ENCODE measurements around the gene KSR2. TPM values are rescaled to one million over a fixed set of nuclear protein-coding genes. Genes with fewer than 3 reads are reported as not detected.

KSR2 gene
- total RNA-seq (1 to 10 TPM in 1 of 4 donors, under 1 TPM in 3; under 0.01 to 1.1 (median 0.38) TPM), polyA plus RNA-seq (under 1 TPM; under 0.01 to 0.58 (median 0.46) TPM)

DNA sequence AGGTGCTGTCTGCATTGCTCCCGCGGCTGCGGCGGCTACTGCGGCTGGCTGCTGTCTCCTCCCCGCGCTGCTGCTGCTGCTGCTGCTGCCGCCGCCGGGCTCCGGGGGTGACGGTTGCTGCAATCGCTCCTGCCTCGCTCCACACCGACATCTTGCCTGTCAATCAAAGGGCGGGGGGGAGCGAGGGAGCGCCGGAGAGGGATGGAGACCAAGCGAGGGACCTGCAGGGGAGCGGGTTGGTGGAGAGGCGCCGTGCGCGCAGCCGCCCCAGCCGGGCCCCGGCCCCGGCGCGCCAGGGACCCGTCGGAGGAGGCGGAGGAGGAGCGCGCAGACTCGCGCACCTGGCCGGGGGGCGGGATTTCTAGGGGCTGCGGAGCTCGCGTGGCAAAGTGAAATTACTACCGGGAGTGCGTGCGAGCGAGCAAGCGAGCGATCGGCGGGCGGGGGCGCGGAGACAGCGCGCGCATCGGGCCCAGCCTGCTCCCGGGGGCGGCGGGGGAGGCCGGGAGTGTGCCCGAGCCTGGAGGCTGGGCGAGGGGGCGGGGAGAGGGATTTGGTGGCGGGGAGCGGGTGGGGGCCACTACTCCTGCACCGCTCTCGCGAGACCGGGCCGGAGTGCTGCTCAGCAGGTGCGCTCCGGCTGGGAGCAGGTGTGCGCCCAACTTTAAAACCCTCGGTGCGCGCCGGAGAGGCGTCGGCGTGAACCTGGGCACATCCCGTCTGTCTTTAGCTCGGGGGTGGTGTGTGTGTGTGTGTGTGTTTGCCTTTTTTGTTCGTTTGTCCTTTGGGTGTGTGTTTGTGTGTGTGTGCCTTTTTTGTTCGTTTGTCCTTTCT lies at the start of gene KSR2:
Gene KSR2 (minus strand): TSS at position 165 of the 834 bp plus-strand sequence. CDS start 735 bp downstream, outside the sequence.
- no peak within 1 kb of the TSS for H3K27ac ChIP-seq
- peaks cover 6 to 41% (median 29%) of the 10 kb centered on the region in 3 donors for H3K27me3 ChIP-seq
- 1% methylated on average over 86 of the region's 86 CpGs for WGBS, 2 donors
- no peaks in the 10 kb centered on the region for H3K36me3 ChIP-seq
- peak; percentile 43 for DNase-seq
- H3K4me3 ChIP-seq, result peak within 1 kb of the TSS in 3 of 4 donors; percentile 27 to 34 (median 30)
- peaks cover 0 to 8% (median 7%) of the 10 kb centered on the region in 4 donors for H3K4me1 ChIP-seq
- H3K9me3 ChIP-seq, result peaks cover 0 to 10% (median 1%) of the 10 kb centered on the region in 4 donors
- TF ChIP-seq POLR2AphosphoS5 (IDR thresholded peaks at IDR 0.05) (no peak), EP300 (IDR thresholded peaks at IDR 0.05) (no peak), POLR2A (IDR thresholded peaks at IDR 0.05) (no peak)
- TF ChIP-seq, protein P1, sequence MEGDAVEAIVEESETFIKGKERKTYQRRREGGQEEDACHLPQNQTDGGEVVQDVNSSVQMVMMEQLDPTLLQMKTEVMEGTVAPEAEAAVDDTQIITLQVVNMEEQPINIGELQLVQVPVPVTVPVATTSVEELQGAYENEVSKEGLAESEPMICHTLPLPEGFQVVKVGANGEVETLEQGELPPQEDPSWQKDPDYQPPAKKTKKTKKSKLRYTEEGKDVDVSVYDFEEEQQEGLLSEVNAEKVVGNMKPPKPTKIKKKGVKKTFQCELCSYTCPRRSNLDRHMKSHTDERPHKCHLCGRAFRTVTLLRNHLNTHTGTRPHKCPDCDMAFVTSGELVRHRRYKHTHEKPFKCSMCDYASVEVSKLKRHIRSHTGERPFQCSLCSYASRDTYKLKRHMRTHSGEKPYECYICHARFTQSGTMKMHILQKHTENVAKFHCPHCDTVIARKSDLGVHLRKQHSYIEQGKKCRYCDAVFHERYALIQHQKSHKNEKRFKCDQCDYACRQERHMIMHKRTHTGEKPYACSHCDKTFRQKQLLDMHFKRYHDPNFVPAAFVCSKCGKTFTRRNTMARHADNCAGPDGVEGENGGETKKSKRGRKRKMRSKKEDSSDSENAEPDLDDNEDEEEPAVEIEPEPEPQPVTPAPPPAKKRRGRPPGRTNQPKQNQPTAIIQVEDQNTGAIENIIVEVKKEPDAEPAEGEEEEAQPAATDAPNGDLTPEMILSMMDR (IDR thresholded peaks at IDR 0.05), result no peak
- intact Hi-C loops (cut with DNase I), result no loop called here

DNA sequence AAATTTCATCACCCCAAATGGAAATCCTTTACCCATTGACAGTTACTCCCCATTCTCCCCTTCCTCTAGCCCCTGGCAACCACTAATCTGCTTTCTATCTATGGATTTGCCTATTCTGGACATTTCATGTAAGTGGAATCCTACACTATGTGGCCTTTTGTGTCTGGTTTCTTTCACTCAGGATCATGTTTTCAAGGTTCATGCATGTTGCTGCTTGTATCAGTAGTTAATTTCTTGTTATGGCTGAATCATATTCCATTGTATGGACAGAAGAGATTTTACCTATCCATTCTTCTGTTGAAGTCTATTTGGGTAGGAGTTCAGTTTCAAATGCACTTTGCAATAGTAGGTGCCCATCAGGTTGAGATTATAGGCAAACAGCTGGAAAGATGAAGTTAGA lies 49.1 kb upstream of the KSR2 start:
- H3K4me3 ChIP-seq, result no peak overlapping the region
- peaks cover 0 to 37% (median 5%) of the 10 kb centered on the region in 4 donors for H3K36me3 ChIP-seq
- H3K27ac ChIP-seq, result no peak overlapping the region
- intact Hi-C loops (cut with DNase I), result loop anchor here (5.0 to 10.0 kb wide), 2 partner anchors 119 to 357 kb away; partner anchors contain the start of genes PEBP1, SUDS3 and TAOK3
- no peak for TF ChIP-seq POLR2A (IDR thresholded peaks at IDR 0.05)
- TF ChIP-seq, protein P1 (IDR thresholded peaks at IDR 0.05), result no peak
- TF ChIP-seq POLR2AphosphoS5 (IDR thresholded peaks at IDR 0.05), result no peak
- TF ChIP-seq EP300 (IDR thresholded peaks at IDR 0.05), result no peak
- no peaks in the 10 kb centered on the region for H3K27me3 ChIP-seq
- no peak for DNase-seq
- H3K4me1 ChIP-seq, result peaks cover 0 to 17% (median 14%) of the 10 kb centered on the region in 4 donors
- H3K9me3 ChIP-seq, result no peaks in the 10 kb centered on the region

DNA sequence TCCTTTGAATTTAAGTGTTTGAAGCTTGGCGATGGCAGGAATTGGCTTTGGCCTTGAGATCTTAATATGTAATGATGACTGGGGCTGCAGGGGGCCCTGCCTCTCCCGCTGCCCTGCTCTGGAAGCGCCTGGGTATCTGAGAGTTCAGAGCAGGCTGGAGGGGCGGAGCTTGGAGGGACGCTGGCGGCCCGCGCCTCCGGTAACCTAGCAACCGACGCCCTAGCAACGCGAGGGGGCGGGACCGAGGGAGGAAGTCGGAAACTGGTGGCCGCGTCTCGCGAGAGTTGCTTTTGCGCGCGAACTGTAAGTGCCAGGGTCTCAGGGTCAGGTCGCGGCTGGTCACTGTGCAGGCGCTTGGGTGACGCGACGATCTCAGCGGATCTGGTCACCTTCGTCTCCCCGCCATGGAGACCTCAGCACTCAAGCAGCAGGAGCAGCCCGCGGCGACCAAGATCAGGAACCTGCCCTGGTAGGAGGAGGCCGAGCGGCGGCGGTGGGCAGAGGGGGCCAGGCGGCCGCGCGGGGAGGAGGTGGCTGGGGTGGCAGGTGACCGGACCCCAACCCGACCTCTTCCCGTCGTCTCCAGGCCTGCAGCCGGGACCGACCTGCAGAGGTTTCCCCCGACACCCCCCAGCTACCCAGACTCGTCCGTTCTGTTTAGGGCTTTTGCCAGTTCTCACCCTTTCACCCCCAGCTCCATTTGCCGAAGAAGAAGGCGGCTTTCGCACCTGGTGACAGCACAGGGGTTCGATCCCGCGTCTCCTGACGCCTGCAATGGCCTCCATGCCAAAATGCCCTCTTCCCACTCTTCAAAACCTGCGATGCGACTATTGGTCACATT lies 47.9 kb upstream of the KSR2 start, which contains the start of gene RFC5:
Gene RFC5 (plus strand): TSS at position 280 of the 841 bp plus-strand sequence. CDS start 125 bp downstream, at position 405.
- intact Hi-C loops (cut with DNase I), result loop anchor here (1.0 to 10.0 kb wide), 4 partner anchors 45 to 358 kb away; partner anchors contain the start of genes PEBP1, SUDS3, TAOK3 and VSIG10
- Histone ChIP-seq H3K4me1 (peaks cover 0 to 17% (median 14%) of the 10 kb centered on the region in 4 donors), H3K27me3 (no peaks in the 10 kb centered on the region), H3K9me3 (no peaks in the 10 kb centered on the region), H3K27ac (peak within 1 kb of the TSS; percentile 44 to 72 (median 60)), H3K36me3 (peaks cover 0 to 24% (median 5%) of the 10 kb centered on the region in 4 donors), H3K4me3 (peak within 1 kb of the TSS; percentile 85 to 95 (median 90))
- WGBS, 2 donors, result 0% methylated on average over 61 of the region's 61 CpGs
- TF ChIP-seq, protein P1 (IDR thresholded peaks at IDR 0.05), result no peak
- peak in 2 of 4 donors; percentile 42 to 44 for TF ChIP-seq POLR2AphosphoS5 (IDR thresholded peaks at IDR 0.05)
- peak; percentile 98 for DNase-seq

DNA sequence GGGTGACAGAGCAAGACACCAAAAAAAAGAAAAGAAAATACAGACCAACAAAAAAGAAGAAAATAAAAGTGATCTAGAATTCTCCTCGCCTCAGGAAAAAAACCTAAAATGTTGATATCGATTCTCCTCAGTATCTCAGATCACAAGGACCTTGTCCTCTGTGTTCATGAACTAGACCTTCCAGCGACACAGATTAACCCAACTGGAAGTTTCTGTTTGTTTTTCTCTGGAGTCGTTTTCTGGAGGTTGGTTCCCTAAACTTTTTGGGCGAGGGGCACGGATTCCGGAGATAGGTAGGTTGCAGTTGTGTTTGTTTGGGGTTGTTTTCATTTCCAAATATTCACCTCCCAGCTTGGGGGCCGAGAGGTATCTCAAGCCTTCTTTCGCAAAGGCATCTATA lies 47.2 kb upstream of the KSR2 start:
- Histone ChIP-seq H3K4me1 (peaks cover 0 to 17% (median 14%) of the 10 kb centered on the region in 4 donors), H3K36me3 (peaks cover 0 to 20% (median 5%) of the 10 kb centered on the region in 4 donors), H3K4me3 (peak overlapping the region in 3 of 4 donors; percentile 89 to 95 (median 91)), H3K27ac (peak overlapping the region in 2 of 4 donors; percentile 24 to 72), H3K9me3 (no peaks in the 10 kb centered on the region), H3K27me3 (no peaks in the 10 kb centered on the region)
- WGBS, 2 donors, result 18 to 34% methylated on average over 9 of the region's 9 CpGs
- DNase-seq, result no peak
- intact Hi-C loops (cut with DNase I), result loop anchor here (1.0 to 10.0 kb wide), 4 partner anchors 45 to 359 kb away; partner anchors contain the start of genes PEBP1, SUDS3, TAOK3 and VSIG10
- TF ChIP-seq, protein P1 (IDR thresholded peaks at IDR 0.05), result no peak
- TF ChIP-seq POLR2AphosphoS5 (IDR thresholded peaks at IDR 0.05) (no peak), EP300 (IDR thresholded peaks at IDR 0.05) (no peak), POLR2A (IDR thresholded peaks at IDR 0.05) (no peak)
